ENCODE results near the gene SLC7A6OS.
"Not testable (repeated sequence)": the region's sequence is repeated elsewhere in the genome, so short reads cannot be mapped to it uniquely, and the experiment has no call there.

The SLC7A6OS gene

DNA sequence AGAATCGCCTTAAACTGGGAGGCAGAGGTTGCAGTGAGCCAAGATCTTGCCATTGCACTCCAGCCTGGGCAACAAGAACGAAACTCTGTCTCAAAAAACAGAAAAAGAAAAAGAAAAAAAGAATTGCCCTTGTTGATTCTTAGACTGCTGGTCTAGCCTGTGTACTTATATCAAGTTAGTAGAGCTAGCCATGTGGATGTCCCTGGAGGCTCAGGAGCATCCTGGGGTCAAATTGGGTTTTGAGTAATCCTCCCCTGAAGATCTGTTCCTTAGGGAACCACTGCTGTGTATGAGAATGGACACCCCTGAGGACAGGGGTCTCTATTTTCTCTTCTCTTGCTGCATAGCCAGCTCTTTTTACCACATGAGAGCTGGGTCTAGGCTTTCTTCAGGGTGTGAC, 21.5 kb downstream of the SLC7A6OS start:
- TF ChIP-seq CTCF (IDR thresholded peaks at IDR 0.05; ENCODE audit: extremely low read depth, missing control alignments): no peak
- no peak for DNase-seq (ENCODE audit: low spot score)

DNA sequence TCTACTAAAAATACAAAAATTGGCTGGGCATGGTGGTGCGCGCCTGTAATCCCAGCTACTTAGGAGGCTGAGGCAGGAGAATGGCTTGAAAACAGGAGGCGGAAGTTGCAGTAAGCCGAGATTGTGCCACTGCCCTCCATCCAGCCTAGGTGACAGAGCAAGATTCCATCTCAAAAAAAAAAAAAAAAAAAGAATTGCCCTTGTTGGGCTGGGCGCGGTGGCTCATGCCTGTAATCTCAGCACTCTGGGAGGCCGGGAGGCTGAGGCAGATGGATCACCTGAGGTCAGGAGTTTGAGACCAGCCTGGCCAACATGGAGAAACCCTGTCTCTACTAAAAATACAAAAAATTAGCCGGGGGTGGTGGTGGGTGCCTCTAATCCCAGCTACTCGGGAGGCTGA, 21.9 kb downstream of the SLC7A6OS start:
- not testable (repeated sequence) for DNase-seq (ENCODE audit: low spot score)

DNA sequence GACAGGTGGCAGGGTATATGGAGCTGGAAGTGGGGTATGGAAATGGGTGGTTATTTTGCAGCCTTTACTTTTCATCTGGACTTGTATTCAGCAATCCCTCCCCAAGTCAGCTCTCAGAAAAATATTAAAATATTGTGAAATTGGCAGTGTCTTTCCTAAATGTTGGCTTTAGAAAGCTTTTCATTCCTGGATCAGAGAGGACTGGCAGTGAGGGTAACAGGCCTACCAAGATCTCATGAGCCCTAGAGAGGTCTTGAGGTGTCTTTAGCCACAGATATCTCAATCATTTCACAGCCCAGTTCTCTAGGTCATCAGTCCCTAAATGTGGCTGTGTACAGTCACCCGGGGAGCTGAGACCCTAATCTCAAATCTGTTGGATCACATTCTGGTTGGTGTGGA, 22.5 kb downstream of the SLC7A6OS start:
- DNase-seq (ENCODE audit: low spot score): no peak
- no peak for TF ChIP-seq CTCF (IDR thresholded peaks at IDR 0.05; ENCODE audit: extremely low read depth, missing control alignments)

DNA sequence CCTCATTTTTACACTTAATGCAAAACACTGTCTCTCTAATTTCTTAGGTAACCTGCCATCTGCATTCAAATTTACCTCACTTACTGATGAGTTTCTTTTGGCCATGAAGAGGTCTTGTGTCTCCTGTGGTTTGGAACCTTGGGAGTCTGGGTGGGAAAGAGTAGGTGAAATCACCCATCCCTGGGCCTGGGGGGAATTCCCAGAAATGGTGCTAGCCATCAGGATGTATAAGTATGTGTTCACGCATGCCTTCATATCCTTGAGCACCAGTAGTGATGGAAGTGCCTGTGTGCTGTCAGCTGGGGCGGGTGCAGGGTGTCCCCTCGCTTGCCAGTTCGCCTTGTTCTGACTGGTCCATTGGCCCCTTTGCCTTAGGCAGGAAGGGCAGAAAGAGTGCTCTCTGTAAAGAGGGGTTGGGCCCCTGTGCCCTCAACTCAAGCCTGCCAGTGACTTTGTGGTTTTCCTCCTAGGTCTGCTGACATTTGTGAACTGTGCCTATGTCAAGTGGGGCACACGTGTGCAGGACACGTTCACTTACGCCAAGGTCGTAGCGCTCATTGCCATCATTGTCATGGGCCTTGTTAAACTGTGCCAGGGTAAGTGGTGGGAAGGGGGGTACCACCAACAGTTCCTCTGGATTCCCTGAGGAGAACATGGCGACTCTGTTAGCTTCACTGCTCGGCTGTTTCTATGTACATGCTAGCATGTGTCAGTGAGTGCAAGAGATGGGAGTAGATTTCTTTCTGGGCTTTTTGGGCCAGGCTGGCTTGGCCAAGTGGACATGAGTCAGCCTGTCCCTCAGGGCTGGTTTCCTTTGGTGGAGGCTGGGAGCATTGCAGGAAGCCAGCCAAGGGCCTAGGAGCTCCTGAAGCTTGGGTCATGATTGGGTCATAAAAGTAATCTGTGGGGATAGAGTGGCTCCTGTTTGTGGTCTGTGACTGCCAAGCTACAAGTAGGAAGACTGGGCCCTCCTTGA, 23.2 kb downstream of the SLC7A6OS start:
- no peak for DNase-seq (ENCODE audit: low spot score)
- no peak for TF ChIP-seq CTCF (IDR thresholded peaks at IDR 0.05; ENCODE audit: extremely low read depth, missing control alignments)

GRCh38 chr16:68286153-68287074, 24.3 kb downstream of the SLC7A6OS start:
- DNase-seq (ENCODE audit: low spot score): peak; percentile 35
- TF ChIP-seq CTCF (IDR thresholded peaks at IDR 0.05; ENCODE audit: extremely low read depth, missing control alignments): no peak

DNA sequence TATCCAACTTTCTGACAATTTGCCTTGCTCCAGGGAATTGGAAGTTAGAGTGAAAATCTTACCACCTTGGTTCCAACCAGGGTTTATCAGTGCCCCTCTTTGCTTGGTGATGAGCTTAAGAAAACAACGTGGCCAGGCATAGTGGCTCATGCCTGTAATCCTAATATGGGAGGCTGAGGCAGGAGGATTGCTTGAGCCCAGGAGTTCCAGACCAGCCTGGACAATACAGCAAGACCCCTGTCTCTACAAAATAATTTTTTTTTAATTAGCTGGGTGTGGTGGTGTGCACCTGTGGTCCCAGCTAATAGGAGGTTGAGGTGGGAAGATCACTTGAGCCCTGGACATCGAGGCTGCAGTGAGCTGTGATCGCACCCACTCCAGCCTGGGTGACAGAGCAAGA, 25.1 kb downstream of the SLC7A6OS start:
- DNase-seq (ENCODE audit: low spot score): no peak
- TF ChIP-seq CTCF (IDR thresholded peaks at IDR 0.05; ENCODE audit: extremely low read depth, missing control alignments): no peak

DNA sequence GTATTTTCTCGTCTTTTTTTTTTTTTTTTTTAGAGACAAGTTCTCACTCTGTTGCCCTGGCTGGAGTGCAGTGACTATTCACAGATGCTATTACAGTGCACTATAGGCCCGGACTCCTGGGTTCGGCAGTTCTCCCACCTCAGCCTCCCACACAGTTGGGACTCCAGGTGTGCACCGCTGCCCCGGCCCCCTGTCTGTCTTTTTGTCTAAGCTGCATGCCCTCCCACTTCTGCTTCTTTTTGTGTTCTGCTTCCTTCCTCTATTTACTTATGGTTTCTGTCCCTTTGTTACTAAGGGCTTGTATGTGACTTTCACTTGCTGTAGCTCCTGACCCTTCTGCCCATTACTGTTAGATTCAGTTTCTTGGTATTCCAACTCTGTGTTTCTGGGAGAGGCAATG, 25.9 kb downstream of the SLC7A6OS start:
- peak; percentile 78 for DNase-seq (ENCODE audit: low spot score)
- TF ChIP-seq CTCF (IDR thresholded peaks at IDR 0.05; ENCODE audit: extremely low read depth, missing control alignments): no peak

Data from GM20000 (cell line).